Panc1 (cell line): Measurements from ENCODE around the gene ZMYM2. TPM values are rescaled to one million over a fixed set of nuclear protein-coding genes. Genes with fewer than 3 reads are reported as not detected.

Source experiments
- ATAC-seq: fragments of 200-7000 bp; cut with Tn5 transposase; 2 replicates; pipeline ENCODE4 v1.9.1; 2020; ENCODE audit warnings: mild to moderate bottlenecking, moderate library complexity
- BruUV-seq: library from RNA; stranded (reverse); fragments of 400-500 nt; replicated peaks from 2 replicates; lab custom pipeline; 2021; lab: Mats Ljungman, UMichigan
- CTCF ChIA-PET: fragments of 300-600 bp; sonication (Branson Sonifier 250); formaldehyde crosslinking; loops from one replicate; lab custom pipeline; 2022; ENCODE audit warnings: antibody characterized with exemption; lab: Charles Lee
- POLR2A ChIA-PET: fragments of 300-600 bp; sonication (Branson Sonifier 250); formaldehyde crosslinking; loops from one replicate; lab custom pipeline; 2022; ENCODE audit warnings: antibody characterized with exemption; lab: Charles Lee
- DNase-seq: peaks from one replicate; pipeline ENCODE4 v3.0.0-alpha.2; 2010; ENCODE audit warnings: low read depth, low spot score
- H3K27ac ChIP-seq: 2 replicates; pipeline ENCODE4 v1.5.1; 2011; ENCODE audit warnings: mild to moderate bottlenecking, low read length, inconsistent platforms
- H3K27me3 ChIP-seq: fragments of 200-500 bp; sonication (Bioruptor generic); 2 replicates; pipeline ENCODE4 v1.6.0; 2014; ENCODE audit warnings: low read length, inconsistent platforms; ENCODE audit not compliant: control insufficient read depth, insufficient read depth
- H3K36me3 ChIP-seq: fragments of 200-500 bp; sonication (Bioruptor generic); 2 replicates; pipeline ENCODE4 v1.5.1; 2014; ENCODE audit warnings: inconsistent platforms, mild to moderate bottlenecking, low read length, moderate library complexity; ENCODE audit not compliant: control insufficient read depth, insufficient read depth
- H3K4me1 ChIP-seq: 2 replicates; pipeline ENCODE4 v1.5.1; 2011; ENCODE audit warnings: inconsistent platforms, mild to moderate bottlenecking, low read length, moderate library complexity; ENCODE audit not compliant: control insufficient read depth, insufficient read depth
- H3K4me3 ChIP-seq, 2 experiments: 2 replicates each; pipeline ENCODE4 v1.5.1; 2011 to 2012; ENCODE audit warnings: low read depth in 2 of 2, low read length in 2 of 2, mild to moderate bottlenecking in 2 of 2, inconsistent platforms in 1 of 2, moderate library complexity in 1 of 2
- H3K9me3 ChIP-seq: fragments of 200-500 bp; sonication (Bioruptor generic); 2 replicates; pipeline ENCODE4 v1.5.1; 2014; ENCODE audit warnings: low read depth, mild to moderate bottlenecking, inconsistent platforms, low read length, moderate library complexity; ENCODE audit not compliant: control insufficient read depth, insufficient read depth
- POLR2AphosphoS5 ChIP-seq: IDR thresholded peaks from 2 replicates; pipeline ENCODE4 v1.6.1; 2012; ENCODE audit warnings: mild to moderate bottlenecking, low read depth, low read length, moderate library complexity
- SIN3A ChIP-seq: IDR thresholded peaks from 2 replicates; pipeline ENCODE4 v1.6.1; 2012; ENCODE audit warnings: low read depth, mild to moderate bottlenecking, low read length, moderate library complexity, borderline replicate concordance; ENCODE audit not compliant: insufficient read depth
- TCF7L2 ChIP-seq: IDR thresholded peaks from 2 replicates; pipeline ENCODE4 v1.6.1; 2011; ENCODE audit warnings: mild to moderate bottlenecking, low read depth, low read length, inconsistent platforms
- in situ Hi-C: cut with HindIII; loops from 2 replicates; pipeline ENCODE4 v1.10.0; 2016; ENCODE audit warnings: low sequenced_read_pairs, low pct_unique_long_range_greater_than_20kb
- intact Hi-C: fragments of 100-400 bp; cut with micrococcal nuclease; formaldehyde crosslinking; loops from one replicate; pipeline ENCODE4 v1.10.0; 2022; ENCODE audit not compliant: unreplicated experiment
- total RNA-seq: library from RNA; stranded (reverse); gene quantifications from one replicate; pipeline ENCODE4 v1.2.1, GENCODE V29; 2021; ENCODE audit not compliant: unreplicated experiment
- TF ChIP-seq, protein P1 (sequence below), 2 experiments: IDR thresholded peaks; 2 replicates each; pipeline ENCODE4 v1.6.1; 2011 to 2012; ENCODE audit warnings: low read depth in 2 of 2, control low read depth in 1 of 2, low read length in 1 of 2, mild to moderate bottlenecking in 1 of 2, moderate library complexity in 1 of 2; ENCODE audit not compliant: insufficient read depth in 1 of 2
- TF ChIP-seq, protein P2 (sequence below): fragments of 450-650 bp; IDR thresholded peaks from 2 replicates; pipeline ENCODE4 v1.5.1; 2017; ENCODE audit warnings: mild to moderate bottlenecking

Gene ZMYM2
- total RNA-seq, 1 experiment from 2014 or later = 64.3 TPM

DNA sequence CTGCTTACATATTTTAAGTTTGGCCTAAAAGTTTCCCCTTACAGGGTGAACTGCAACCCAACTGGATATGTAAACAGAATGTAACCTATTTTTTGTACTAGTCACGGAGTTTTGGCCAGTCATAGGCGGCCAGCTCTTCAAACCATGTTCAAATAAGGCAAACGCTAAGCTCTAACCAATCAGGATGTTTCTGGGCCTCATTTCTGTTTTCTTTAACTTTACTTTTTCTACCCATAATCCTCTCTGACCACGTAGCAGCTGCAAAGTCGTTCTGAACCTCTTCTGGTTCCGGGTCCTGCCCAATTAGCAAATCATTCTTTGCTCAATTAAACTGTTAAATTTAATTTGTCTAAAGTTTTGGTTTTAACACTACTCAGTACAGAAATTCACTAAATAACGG is 8.2 kb upstream of the ZMYM2 start:
- H3K4me3 ChIP-seq = no peak overlapping the region
- ChIA-PET CTCF (no interaction called here), POLR2A (interaction anchor here (0.6 kb wide), 1 partner anchor 28 kb away, joined by 3 read pairs; no protein-coding TSS in a partner anchor)
- no peaks in the 10 kb centered on the region for H3K27me3 ChIP-seq
- H3K36me3 ChIP-seq = no peaks in the 10 kb centered on the region
- DNase-seq = no peak
- TF ChIP-seq, protein P1, sequence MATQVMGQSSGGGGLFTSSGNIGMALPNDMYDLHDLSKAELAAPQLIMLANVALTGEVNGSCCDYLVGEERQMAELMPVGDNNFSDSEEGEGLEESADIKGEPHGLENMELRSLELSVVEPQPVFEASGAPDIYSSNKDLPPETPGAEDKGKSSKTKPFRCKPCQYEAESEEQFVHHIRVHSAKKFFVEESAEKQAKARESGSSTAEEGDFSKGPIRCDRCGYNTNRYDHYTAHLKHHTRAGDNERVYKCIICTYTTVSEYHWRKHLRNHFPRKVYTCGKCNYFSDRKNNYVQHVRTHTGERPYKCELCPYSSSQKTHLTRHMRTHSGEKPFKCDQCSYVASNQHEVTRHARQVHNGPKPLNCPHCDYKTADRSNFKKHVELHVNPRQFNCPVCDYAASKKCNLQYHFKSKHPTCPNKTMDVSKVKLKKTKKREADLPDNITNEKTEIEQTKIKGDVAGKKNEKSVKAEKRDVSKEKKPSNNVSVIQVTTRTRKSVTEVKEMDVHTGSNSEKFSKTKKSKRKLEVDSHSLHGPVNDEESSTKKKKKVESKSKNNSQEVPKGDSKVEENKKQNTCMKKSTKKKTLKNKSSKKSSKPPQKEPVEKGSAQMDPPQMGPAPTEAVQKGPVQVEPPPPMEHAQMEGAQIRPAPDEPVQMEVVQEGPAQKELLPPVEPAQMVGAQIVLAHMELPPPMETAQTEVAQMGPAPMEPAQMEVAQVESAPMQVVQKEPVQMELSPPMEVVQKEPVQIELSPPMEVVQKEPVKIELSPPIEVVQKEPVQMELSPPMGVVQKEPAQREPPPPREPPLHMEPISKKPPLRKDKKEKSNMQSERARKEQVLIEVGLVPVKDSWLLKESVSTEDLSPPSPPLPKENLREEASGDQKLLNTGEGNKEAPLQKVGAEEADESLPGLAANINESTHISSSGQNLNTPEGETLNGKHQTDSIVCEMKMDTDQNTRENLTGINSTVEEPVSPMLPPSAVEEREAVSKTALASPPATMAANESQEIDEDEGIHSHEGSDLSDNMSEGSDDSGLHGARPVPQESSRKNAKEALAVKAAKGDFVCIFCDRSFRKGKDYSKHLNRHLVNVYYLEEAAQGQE (IDR thresholded peaks at IDR 0.05; ENCODE audit: insufficient read depth in 1 of 2, low read depth in 2 of 2, low read length in 1 of 2) = no peak
- TF ChIP-seq TCF7L2 = no peak
- TF ChIP-seq SIN3A = no peak
- BruUV-seq = no TSS peak
- no peaks in the 10 kb centered on the region for H3K4me1 ChIP-seq
- H3K27ac ChIP-seq = no peak overlapping the region
- in situ Hi-C loops = no loop called here
- intact Hi-C loops = no loop called here
- ATAC-seq = no peak
- H3K9me3 ChIP-seq = no peaks in the 10 kb centered on the region

DNA sequence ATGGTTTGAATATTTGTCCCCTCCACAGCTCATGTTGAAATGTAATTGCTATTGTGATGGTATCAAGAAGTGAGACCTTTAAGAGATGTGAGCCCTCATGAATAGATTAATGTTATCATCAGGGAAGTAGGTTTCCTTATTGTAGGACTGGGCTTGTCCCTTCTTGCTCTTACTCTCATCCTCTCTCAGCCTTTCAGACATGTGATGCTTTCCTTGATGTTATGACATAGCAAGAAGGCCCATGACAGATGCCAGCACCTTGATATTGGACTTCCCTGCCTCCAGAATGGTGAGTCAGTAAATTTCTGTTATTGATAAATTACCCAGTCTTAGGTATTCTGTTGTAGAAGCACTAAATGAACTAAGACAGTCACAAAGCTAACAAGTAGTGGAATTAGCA is 5.7 kb upstream of the ZMYM2 start:
- TF ChIP-seq POLR2AphosphoS5 = no peak
- DNase-seq (no peak), ATAC-seq (no peak)
- Histone ChIP-seq H3K27ac (no peak overlapping the region), H3K36me3 (no peaks in the 10 kb centered on the region), H3K27me3 (no peaks in the 10 kb centered on the region), H3K9me3 (no peaks in the 10 kb centered on the region), H3K4me1 (no peaks in the 10 kb centered on the region), H3K4me3 (no peak overlapping the region)
- intact Hi-C loops (no loop called here), in situ Hi-C loops (no loop called here)
- no TSS peak for BruUV-seq
- ChIA-PET POLR2A (no interaction called here), CTCF (no interaction called here)

DNA sequence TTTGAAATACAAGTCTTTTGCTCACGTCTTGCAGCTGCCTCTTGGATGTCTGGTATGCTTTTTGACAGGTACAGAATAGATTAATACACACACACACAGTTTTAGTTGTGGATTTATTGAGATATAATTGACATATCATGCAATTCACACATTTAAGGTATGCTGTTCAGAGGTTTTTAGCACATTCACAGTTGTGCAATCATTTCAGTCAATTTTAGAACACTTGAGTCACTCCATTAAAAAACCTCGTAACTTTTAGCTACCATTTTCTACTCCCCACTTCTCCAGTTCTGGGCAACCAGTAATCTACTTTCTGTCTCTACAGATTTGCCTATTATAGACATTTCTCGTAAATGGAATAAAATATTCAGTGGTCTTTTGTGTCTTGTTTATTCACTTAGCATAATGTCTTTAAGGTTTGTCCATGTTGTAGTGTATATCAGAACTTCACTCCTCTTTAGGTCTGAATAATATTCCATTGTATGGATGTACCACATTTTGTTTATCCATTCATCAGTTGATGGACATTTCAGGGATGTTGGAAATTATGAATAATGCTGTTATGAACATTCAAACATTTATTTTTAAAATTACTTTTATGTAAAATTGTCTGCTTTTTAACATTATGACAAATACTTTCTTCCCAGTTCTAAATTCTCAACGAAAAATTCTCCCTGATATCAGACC is 2.5 kb upstream of the ZMYM2 start:
- no TSS peak for BruUV-seq
- DNase-seq (no peak), ATAC-seq (no peak)
- no peaks in the 10 kb centered on the region for H3K27me3 ChIP-seq
- intact Hi-C loops (no loop called here), in situ Hi-C loops (no loop called here)
- TF ChIP-seq, protein P2, sequence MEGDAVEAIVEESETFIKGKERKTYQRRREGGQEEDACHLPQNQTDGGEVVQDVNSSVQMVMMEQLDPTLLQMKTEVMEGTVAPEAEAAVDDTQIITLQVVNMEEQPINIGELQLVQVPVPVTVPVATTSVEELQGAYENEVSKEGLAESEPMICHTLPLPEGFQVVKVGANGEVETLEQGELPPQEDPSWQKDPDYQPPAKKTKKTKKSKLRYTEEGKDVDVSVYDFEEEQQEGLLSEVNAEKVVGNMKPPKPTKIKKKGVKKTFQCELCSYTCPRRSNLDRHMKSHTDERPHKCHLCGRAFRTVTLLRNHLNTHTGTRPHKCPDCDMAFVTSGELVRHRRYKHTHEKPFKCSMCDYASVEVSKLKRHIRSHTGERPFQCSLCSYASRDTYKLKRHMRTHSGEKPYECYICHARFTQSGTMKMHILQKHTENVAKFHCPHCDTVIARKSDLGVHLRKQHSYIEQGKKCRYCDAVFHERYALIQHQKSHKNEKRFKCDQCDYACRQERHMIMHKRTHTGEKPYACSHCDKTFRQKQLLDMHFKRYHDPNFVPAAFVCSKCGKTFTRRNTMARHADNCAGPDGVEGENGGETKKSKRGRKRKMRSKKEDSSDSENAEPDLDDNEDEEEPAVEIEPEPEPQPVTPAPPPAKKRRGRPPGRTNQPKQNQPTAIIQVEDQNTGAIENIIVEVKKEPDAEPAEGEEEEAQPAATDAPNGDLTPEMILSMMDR = no peak
- TF ChIP-seq POLR2AphosphoS5 (no peak), SIN3A (no peak), TCF7L2 (no peak)
- TF ChIP-seq, protein P1 (IDR thresholded peaks at IDR 0.05; ENCODE audit: insufficient read depth in 1 of 2, low read depth in 2 of 2, low read length in 1 of 2) = no peak
- ChIA-PET POLR2A (interaction anchor here (0.7 kb wide), 1 partner anchor 202 kb away, joined by 3 read pairs; no protein-coding TSS in a partner anchor), CTCF (no interaction called here)
- H3K4me3 ChIP-seq = no peak overlapping the region
- H3K9me3 ChIP-seq = no peaks in the 10 kb centered on the region
- peaks cover 5% of the 10 kb centered on the region; the same call in 1 of the 2 replicates for H3K4me1 ChIP-seq
- no peak overlapping the region for H3K27ac ChIP-seq
- peaks cover 4% of the 10 kb centered on the region for H3K36me3 ChIP-seq
